HG02852 (cell line): ENCODE results near the gene LSS.

ENCODE experiments used
- ATAC-seq: cut with Tn5 transposase; IDR thresholded peaks from one replicate; pipeline ENCODE4 v1.9.1; 2021; ENCODE audit warnings: mild to moderate bottlenecking, moderate library complexity; ENCODE audit not compliant: unreplicated experiment

Gene LSS

DNA sequence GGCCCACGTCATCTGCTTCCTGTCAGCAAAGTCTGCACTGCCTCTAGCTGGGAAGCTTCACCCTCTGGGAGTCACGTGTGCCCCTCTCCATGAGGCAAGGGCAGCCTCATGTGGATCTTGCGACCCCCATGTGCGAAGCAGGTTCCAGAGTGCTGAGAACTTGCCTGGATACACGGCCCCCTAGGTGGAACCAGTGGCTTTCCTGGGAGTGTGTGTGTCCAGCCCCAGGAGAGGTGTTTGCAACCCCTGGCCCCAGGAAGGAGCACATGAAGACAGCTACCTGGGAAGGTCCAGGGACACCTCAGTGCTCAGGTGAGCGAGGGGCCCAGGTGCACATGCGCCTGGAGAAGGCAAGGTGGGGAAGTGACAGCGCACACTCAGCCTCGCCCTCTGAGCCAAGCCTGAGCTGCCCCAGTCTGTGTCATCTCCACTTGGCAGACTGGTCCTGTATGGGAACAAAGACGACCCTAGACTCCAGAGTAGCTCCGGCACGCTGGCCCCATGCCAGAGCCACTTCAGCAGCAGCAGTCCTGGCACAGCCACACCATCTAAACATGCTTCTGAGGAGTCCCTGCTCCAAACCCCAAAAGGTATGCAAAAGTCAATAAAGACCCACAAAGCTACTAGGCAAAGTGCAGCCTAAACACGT lies 8.9 kb downstream of the LSS start:
- ATAC-seq, result no peak

DNA sequence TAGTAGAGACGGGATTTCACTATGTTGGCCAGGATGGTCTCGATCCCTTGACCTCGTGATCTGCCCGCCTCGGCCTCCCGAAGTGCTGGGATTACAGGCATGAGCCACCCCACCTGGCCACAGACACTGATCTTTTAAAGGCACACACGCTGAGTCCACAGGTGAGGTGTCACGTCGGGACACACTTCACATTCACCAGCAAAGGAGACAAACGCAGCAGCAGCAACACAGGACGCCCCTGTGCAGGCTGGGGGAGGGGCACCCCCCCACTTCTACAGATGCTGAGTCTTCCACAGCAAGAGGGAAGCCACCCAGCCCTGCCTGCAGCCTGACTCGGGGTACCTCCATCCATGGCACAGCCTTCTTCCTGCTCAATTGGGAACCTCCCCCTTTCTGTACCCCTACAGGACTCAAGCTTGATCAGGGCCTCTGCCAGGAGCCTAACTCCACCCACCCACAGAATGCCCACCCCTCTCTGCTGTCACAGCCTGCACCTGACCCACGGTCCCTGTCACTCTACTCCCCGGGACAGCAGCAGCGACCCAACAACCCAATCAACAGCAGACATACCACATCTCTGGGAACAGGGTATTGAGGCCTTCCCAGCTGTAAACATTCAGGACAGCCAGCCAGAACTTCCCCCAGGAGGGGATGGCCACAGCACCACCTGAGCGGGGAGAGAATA lies 9.5 kb downstream of the LSS start:
- no peak for ATAC-seq

DNA sequence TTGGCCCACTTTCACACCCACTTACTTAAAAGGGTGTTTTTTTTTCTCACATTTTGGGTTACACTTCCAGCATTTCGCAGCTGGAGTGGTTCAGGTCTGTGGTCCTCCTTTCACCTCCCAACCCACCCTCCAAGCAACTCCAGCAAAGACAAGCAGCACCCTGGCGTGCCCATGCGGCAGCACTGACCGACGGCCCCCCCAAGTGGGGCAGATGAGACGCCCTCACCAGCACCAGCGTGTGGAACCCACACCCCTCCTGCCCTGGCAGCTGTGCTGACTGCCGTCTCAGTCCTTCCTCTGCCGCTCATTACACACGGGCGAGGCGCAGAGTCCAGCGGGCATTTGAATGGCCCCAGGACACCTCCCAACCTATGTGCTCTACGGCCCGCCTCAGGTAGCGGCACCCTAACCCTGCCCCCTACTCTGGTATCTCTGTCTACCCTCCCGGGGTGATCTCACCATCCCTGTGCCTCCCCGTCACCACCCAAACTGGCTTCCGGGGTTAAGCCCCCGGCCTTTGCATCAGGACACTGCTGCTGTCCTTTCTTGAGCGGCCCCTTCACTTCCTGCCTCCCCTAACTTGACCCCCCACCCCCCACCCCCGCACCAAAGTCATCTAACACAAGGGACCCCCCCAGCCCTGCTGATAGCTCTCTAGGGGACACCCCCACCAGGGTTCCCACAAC lies 10.9 kb downstream of the LSS start:
- ATAC-seq, result no peak

DNA sequence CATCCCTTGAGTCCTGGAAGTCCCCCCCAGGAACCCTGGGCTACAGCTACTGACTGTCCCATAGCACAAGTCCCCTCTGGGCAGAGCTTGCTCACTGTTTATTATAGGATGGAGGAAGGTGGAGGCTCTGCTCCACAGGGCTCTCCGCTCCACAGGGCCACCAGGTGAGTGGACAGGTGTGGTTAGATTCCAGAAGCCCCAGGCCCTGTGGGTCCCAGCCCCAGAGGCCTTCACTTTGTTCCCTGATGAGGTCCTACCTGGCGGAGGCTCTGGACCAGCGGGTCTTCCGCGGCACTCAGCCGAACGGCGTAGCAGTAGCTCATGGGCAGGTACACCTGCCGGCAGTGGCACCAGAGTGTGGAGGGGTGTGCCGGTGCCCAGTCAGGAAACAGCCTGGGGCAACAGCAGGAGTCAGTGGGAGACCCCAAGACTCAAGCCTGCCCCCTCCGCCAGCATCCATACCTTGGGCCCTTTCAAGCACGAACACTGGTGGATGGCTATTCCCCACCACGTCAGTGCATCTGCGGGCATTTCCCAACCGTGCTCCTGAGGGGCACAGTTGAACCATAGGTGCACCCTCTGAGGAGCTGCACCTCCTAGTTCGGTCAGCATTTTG lies 12.3 kb downstream of the LSS start:
- no peak for ATAC-seq

DNA sequence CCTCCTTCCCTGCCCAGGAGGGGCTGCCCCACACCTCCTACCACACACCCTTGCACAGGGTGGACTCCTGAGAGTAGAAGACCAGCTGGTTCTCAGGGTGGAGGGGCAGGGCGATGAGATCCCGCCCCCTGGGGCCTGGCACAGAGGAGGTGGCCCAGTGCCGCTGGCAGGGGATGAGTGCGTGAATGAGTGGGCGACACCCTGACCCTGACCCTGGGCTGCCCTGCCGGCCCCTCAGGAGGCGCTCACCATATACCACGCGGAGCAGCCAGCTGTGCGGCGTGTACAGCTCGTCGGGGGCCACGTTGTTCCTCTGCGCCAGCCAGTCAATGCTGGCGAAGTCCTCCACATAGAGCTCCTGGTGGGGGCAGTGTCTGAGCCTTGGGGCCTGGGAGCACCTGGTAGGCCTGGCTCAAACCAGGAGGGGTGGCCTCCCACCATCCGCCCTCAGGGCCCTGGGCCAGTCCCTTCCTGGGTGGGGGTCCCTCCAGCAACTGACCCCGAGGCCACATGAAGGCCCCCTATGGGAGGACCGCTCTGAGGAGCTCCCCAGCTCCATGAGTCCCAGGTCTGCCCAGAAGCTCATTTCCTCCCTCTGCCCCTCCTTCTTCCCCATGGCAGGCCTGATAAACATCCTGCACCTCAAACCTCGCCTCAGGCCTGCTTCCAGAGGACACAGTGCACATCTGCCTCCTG lies 13.0 kb downstream of the LSS start:
- ATAC-seq, result no peak

DNA sequence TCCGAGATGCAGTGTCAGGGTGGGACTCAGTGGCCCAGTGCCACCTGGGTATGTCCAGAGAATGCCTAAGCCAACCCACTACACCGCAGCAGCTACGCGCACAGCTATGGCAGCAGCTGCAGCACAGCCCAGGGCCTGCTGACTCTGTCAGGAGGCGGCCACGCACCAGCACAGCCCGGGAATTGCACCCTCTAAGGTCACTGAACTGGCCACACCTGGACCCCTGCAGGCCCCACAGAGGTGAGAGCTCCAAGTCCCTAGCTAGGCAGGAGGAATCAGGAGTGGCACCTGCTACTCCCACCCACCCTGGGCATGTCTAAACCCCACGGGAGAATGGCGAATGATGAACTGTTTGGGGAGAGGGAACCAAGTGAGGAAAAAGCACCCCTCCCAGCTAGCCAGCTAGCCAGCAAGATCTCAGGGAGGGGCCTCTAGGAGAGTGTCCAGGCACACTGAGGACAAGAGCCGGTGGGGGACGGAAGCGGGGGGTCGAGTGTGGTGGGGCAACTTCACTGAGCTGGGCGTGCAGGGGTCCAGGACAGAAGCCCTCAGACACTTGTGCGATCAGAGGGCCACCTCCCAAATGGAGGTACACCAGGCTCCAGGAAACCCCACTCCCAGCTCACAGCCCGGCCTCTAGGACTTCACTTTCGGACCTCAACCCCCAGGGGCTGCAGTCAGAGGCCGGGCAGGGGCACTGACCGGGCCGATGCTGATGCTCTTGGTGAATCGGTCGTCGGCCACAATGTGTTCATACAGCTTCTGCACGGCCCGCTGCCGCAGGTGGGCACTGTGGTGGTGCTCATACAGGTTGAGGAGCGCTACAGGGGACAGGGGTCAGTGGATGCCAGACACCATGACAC lies 13.9 kb downstream of the LSS start:
- ATAC-seq, result no peak

DNA sequence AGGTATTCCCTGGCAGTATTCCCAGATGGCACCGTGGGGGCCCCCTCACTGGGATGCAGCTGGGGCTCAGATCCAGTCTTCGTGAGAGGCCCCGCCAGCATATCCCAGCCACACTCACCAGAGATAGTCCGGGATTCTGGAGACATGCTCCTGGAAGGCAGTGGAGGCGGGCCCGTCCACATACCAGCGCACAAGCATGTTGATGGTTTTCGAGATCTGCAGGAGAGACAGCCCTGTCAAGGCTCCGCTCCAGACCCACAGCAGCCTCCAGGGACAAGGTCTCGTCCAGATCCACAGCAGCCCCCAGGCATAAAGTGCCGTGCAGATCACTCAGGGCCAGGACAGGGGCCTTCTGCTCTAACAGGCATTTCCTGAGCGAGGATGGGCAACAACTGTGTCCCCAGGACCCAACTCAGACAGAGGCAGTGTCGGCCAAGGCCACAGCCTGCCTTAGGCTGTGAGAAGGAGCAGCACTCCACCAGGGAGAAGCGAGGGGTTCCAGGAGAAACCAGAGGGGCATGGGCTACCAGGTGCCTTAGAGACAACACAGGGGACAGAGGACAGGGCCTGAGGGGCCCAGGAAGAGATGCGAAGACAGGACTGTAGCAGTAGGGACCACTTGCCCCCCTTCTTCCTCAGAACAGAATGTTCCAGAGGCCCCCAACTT lies 14.8 kb downstream of the LSS start:
- ATAC-seq, result no peak

DNA sequence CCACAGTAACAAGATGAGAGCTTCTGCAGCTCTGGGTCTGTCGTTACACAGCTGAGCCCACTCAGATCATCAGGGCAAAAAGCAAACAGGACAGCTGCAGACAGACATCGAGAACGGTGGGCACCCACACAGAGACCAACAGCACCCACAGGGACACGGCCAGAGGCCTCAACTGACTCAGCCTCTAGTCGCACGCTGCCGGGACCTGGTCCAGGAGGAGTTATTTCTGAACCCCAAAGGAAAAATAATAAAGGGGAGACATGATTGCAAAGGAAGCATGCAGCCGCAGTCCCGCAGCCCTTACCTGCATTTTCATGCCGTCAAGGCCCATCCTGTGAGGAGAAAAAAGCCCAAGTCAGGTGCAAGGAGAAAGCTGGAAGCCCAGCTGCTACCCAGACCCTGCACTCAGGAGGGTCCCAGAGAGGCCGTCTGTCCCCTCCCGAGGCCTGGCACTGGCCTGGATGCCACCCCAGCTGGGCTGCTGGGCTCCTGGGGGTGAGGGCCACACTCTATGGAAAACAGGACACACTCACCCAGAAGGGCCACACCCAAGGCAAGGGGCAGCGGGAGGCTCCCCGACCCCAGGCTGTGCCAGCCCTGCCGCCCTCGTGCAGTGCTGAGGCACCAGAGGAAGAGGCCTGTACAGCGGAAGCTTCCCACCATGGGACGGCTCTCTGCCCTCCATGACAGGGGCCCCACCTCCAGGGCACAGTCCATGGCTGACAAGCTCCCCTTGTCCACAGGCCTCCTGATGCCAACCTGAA lies 15.7 kb downstream of the LSS start:
- ATAC-seq, result no peak

DNA sequence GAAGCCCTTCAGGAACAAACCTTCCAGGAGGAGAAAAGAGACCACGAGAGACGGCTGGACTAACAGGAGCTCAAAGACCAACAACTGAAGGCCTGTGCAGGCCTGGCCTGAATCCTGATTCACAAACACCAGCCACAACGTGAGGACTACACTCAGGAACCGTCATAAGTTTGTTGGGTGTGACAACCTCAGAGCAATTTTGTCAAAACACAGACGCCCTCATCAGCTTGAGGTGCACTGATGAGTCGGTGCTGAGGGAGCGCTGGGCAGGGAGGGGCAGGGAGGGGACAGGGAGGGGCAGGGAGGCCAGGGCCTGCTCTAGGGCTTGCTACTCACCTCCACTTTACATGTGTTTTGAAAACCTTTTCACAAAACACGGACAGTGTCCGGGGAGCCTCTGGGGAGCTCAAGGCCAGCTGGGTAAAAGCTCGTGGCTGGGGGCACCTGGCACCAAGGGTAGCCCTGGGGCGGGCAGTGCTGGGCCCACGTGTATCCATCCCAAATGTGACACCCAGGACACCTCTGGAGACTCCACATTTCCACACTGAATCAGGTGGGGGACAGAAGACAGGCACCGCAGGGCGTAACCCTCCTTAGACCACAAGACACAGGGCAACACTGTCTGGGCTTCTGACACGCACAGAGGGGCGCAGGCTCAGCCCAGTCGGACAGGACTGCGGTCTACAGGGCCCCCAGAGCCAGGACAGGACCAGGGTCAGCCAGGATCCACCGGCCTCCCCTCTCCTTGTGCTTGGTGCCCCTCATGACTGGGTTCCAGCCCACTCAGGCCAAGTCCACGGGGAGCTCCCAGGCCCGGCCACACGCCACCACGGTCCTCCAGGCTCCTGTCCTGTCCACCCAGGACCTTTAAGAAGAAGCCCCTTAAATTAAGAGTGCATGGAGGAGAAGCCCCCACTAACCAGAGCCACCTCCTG lies 16.5 kb downstream of the LSS start:
- no peak for ATAC-seq

DNA sequence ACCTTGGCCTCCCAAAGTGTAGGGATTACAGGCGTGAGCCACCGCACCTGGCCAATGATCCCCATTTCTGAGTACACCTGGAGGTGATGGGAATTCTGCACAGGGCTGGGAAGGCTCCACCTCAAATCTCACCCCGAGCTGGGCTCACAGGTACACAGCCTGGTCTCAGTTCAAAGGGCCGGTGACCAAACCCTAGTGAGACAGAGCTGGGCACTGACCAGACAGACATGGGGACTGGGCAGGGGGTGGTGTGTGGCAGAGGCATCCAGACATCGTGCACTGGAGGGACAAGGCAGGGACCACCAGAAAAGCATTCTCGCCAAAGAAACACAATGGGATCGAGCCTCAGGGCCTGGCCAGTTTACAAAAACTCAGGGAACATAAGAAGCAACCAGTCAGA lies 17.2 kb downstream of the LSS start:
- ATAC-seq, result no peak

DNA sequence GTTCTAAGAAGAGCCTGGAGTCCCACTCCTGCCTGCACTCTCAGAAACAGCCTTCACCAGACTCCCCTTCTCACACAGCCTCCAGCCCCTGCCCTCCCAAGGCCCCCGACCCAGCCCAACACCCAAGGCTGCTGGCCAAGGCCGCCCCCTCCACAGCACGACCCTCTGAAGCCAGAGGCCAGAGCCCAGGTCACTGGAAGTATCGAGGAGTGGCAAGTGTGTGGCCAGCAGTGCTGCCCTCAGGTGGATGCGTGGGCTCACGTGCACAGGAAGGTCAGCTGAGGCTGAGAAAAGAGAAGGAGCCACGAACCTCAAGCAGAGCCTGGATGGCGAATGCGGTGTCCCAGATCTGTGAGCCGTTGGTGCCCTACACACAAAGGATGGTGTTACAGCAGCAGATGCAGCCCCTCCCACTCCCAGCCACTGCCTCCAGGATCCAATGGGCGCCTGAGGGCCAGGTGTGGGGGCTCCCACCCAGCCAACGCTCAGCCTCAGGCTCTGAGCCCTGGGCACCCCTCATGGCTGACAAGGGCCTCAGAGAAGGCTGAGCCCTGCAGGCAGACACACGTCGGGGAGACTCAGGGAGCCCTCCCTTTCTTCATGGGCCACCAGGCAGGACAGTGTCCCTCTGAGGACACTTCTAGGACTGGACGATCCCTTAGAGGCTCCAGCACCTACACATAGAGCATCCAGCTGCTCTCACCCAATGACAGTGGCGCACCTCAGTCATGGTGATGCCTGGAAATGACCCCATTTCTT lies 18.0 kb downstream of the LSS start:
- ATAC-seq, result no peak

DNA sequence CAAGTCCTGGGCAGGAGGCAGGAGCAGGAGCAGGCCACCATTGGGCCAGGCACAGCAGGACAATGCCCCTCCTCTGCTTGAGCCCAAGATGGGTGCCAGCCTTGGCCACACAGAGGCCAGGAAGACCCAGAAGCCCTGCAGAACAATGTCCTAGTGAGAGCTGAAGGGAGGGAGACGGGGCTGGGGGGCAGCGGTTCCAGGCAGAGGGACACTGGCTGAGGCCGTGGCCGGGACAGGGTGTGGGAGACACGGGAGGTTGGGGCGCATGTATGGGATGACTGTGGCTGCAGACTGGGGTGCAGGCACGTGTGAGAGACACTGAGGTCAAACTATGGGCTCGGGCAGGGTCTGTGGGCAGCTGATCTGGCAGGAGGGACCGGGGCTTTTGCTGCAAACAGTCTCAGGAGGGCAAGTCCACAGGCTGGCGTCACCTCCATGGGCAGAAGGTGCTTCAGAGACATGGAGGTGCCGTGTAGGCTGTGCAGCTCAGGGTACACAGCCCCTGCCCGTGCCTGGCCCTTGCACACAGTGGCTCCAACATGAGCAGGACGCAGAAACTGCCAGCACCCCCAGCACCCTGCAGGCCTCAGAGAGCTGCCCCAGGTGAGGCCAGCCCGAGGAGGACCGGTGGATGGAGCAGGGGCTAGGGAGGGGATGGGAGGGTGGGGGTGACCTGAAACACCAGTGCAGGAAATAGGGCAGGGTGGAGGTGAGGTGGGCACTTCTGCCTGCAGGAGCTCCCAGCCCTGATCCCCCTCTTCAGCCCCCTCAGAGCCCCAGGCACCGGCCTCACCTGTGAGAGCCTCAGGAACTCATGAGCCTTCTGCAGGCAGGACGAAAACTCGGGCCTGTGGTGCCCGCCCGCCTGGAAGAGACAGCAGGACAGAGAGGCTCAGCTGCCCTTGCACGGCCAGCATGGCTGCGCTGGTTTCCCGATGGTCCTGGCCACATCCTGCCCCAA lies 19.5 kb downstream of the LSS start:
- ATAC-seq, result no peak

DNA sequence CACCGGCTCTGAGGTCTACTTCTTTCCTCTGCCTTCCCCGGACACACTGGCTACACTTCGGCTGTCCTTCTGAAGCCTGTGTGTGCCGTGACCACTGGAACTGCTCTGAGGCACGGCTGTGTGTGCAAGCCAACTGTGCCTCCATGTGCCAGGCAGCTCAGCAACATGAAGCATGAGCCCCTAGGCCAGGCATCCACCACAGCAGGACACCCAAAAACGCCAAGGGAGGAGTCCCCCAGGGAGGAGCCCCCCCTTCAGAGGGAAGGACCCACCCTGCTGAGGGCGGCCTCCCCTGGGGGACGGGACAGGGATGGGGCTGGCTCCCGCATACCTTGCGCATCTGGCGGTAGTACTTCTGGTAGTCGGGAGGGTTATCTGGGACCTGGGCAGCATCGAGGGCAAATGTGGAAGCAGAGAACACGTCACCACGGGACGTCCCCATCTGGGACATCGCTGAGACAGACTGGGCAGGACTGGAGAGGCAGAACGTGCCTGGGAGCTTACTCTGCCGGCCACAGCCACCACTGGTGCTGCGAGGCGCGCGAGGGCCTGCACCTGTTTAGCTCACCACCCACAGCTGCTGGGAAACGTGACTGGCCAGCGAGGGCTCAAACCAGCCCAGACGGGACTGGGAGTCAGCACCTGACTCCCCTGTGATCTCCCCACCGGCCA lies 20.5 kb downstream of the LSS start:
- ATAC-seq, result no peak

DNA sequence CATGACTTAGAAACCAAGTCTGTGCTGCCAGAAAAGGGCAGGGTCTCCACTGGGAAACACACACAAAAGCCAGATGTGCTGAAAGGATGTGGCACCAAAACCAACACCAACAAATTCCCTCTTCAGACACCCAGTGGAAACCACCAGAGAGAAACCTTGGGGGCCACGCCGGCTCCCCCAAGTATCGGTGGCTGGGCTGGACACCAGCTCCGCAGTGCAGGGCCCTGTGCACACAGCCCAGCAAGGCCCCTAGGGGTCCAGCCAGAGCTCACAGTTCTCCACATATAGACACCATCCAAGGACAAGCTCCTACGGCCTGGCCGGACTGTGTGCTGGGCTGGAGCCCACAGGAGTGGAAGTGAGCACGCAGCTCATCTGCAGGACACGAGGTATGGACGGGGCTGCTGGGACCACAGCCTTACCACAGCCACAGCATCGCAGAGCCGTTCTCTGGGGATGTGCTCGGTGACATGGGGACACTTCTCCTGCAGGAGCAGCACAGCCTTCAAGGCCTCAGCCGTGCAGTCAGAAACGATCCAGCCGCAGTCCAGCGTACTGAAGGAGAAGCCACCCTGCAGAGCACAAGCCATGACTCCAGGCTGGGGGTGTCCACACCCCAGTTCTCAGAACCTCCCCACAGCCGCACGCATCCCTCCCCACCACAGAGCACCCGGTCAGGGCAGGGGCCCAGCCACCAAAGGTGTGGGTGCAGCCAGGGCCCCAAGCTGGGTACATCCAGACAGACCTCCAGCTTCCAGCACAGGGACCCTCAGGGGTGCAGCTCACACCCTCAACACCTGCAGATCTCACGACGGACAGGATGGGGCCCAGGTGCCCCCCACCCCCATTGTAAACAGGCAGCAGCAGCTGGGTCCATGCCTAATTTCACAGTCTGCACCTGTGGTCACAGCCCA lies 21.3 kb downstream of the LSS start:
- no peak for ATAC-seq
